Stimulated activated naive CD8-positive, alpha-beta T cell treated with anti-CD3 and anti-CD28 coated beads, Interleukin-15, amount 100 ng/mL, for 72 hours (primary cell): ENCODE measurements around the gene TRPC5OS.

Source experiments
- ATAC-seq: fragments of 150-1000 bp; cut with Tn5 transposase; 2 replicates; pipeline ENCODE4 v1.10.0; 2021; ENCODE audit warnings: mild to moderate bottlenecking, moderate library complexity
- DNase-seq, 2 donors: peaks; one replicate each; pipeline ENCODE4 v3.0.0; 2021 to 2022
- H3K27ac Mint-ChIP-seq, 2 donors: one replicate each; pipeline ENCODE4 v1.8.0; 2022; ENCODE audit warnings: mild to moderate bottlenecking in 2 of 2, mixed read lengths in 2 of 2, moderate library complexity in 2 of 2
- H3K27me3 Mint-ChIP-seq: one replicate; pipeline ENCODE4 v1.8.0; 2022; ENCODE audit warnings: mixed read lengths
- H3K4me1 Mint-ChIP-seq: one replicate; pipeline ENCODE4 v1.8.0; 2022; ENCODE audit warnings: mild to moderate bottlenecking, mixed read lengths
- H3K4me3 Mint-ChIP-seq, 2 donors: one replicate each; pipeline ENCODE4 v1.8.0; 2022; ENCODE audit warnings: mild to moderate bottlenecking in 2 of 2, mixed read lengths in 2 of 2, moderate library complexity in 1 of 2
- H3K9me3 Mint-ChIP-seq, 2 donors: one replicate each; pipeline ENCODE4 v1.8.0; 2022; ENCODE audit warnings: mixed read lengths in 2 of 2

The TRPC5OS gene

DNA sequence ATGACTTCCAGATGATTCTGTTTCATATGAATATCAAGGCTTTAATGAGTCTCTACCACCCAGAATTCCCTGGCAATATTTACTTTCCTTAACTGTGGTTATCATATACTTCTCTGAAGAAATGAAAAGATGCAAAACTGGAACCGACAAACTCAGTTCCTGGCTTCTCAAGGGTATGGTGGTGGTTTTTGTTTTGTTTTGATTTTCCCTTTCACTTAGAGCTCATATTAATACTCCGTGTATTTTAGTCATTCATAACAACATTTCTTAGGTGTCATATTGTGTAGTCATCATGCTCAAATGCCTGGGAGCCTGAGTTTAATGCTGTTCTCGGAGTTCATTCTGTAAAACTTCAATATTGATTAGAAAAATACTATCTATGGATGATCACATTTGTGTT is 665 bp downstream of the TRPC5OS start:
- H3K27ac Mint-ChIP-seq, result no peak overlapping the region
- ATAC-seq, result no peak

DNA sequence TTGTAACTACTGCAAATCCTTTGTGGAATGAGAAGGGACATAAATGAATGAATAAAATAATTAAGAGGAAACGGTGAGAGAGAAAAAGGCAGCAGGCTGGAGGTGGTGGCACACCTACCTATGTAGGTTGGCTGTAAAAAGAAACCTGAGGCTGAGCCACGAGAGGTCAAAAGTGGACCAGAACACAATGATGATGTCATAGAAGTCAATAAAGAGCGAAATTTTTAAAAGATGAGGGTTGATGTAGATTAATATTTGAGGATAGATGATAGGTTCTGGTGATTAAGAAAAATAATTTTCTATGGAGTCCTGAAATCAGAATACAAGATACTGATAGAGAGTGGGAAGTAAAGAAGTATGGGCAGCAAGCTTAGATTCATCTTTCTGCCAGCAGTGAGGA is 1.7 kb downstream of the TRPC5OS start:
- Mint-ChIP-seq H3K4me3 (no peak overlapping the region), H3K4me1 (no peaks in the 10 kb centered on the region), H3K27me3 (no peaks in the 10 kb centered on the region), H3K27ac (peak overlapping the region in 1 of 2 donors; percentile 65), H3K9me3 (no peaks in the 10 kb centered on the region)
- no peak for DNase-seq
- no peak for ATAC-seq

More for the DNA sequence above, 665 bp downstream of the TRPC5OS start:
- Mint-ChIP-seq H3K27me3 (no peaks in the 10 kb centered on the region), H3K4me1 (no peaks in the 10 kb centered on the region), H3K9me3 (no peaks in the 10 kb centered on the region), H3K4me3 (no peak overlapping the region)
- no peak for DNase-seq

DNA sequence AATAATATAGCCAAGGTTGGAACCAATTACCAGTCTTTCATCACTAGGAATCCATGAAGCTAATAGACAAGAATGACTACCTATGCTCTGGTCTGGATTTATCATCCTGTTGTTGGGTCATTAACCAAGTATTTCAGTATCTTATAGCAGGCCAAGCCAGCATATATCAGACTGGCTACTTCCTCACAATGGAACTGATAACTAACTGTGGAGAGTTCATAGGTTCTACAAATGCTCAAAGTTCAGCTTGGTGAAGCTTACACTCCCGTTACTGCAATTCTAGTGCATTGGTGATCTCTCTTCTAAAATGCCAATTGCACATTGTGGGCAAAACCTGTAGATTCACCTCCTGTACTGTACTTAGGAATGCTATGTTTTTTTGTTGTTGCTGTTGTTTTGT is 4.8 kb downstream of the TRPC5OS start:
- no peak for DNase-seq
- no peak for ATAC-seq

DNA sequence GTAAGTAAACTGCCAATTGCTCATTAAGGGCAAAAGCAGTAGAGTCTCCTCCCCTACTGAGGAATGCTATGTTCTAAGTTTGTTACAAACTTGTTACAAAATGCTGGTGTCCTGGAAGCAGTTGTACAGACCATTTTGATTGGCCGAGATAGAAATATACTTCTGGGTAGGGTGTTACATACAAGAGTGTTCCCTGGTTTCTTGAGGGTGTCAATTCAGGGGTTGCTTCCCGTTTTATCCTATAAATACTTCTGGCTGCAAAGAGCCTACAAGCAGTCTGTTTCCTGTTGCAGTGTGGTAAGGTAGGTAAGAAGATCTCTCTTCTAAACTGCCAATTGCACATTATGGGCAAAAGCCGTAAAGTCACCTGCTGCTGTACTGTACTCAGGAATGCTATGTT is 5.7 kb downstream of the TRPC5OS start:
- no peaks in the 10 kb centered on the region for H3K9me3 Mint-ChIP-seq
- H3K4me3 Mint-ChIP-seq, result no peak overlapping the region
- no peaks in the 10 kb centered on the region for H3K4me1 Mint-ChIP-seq
- ATAC-seq (no peak), DNase-seq (no peak)
- H3K27me3 Mint-ChIP-seq, result no peaks in the 10 kb centered on the region
- H3K27ac Mint-ChIP-seq, result no peak overlapping the region

More for the DNA sequence above, 4.8 kb downstream of the TRPC5OS start:
- H3K27ac Mint-ChIP-seq, result no peak overlapping the region
- no peaks in the 10 kb centered on the region for H3K27me3 Mint-ChIP-seq
- H3K9me3 Mint-ChIP-seq, result no peaks in the 10 kb centered on the region
- no peaks in the 10 kb centered on the region for H3K4me1 Mint-ChIP-seq
- no peak overlapping the region for H3K4me3 Mint-ChIP-seq

DNA sequence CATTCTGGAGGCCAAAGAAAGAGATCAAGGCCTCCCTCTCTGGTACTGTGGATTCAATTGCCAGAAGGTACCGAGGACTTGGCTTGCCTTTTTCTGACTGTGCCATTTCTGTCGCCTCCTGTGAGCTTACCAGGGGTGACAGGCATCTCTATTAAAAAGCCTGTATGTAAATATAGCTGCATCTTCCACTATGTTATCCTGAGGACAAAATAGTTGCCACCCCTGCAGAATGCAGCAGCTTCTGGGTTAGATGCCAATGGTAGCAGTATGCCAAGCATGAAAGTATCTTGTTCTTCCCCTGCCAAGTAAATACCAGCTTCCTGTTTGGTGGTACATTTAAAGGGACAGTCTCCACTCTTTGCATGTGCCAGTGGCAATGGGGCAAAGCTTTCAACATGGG is 10.7 kb downstream of the TRPC5OS start:
- Mint-ChIP-seq H3K9me3 (peaks cover 0 to 5% of the 10 kb centered on the region in 2 donors), H3K27me3 (no peaks in the 10 kb centered on the region), H3K4me1 (no peaks in the 10 kb centered on the region), H3K4me3 (no peak overlapping the region), H3K27ac (no peak overlapping the region)
- no peak for DNase-seq
- no peak for ATAC-seq

DNA sequence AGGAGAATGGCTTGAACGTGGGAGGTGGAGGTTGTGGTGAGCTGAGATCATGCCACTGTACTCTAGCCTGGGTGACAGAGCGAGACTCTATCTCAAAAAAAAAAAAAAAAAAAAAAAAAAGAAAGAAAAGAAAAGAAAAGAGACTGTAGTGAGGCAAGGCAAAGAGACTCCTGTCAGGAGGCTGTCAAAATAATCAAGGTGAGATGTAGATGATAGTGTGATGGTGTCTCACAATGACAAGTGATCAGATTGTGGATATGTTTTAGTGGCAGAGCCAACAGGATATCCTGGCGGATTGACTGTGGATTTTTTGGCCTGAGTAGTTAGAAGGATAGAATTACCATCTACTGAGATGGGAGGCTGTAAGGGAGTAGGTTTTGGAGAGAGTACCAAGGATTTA is 12.6 kb downstream of the TRPC5OS start:
- H3K27ac Mint-ChIP-seq, result no peak overlapping the region
- peaks cover 0 to 5% of the 10 kb centered on the region in 2 donors for H3K9me3 Mint-ChIP-seq
- DNase-seq, result no peak
- H3K4me3 Mint-ChIP-seq, result no peak overlapping the region
- no peaks in the 10 kb centered on the region for H3K27me3 Mint-ChIP-seq
- no peaks in the 10 kb centered on the region for H3K4me1 Mint-ChIP-seq
- no peak for ATAC-seq

DNA sequence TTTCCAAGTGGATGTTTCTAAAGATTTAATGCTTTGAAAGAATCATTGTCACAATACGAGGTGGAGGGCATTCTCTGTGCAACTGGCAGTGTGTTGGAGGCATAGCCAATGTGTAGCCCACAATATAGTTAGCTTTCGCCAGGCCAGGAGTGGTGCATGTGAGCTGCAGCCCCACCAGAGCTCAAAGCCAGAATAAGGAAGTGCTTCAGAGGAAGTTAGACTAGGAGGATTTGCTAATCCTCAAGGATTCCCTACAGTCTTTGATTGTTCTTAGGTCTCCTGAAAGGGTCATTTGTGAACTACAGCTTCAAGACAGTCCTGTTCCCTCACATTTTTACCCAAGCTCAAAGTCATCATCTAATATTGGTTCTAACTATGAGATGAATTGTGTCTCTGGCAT is 16.4 kb downstream of the TRPC5OS start:
- Mint-ChIP-seq H3K9me3 (peaks cover 0 to 5% of the 10 kb centered on the region in 2 donors), H3K27me3 (no peaks in the 10 kb centered on the region), H3K27ac (no peak overlapping the region), H3K4me1 (no peaks in the 10 kb centered on the region), H3K4me3 (no peak overlapping the region)
- ATAC-seq, result no peak
- DNase-seq, result no peak

DNA sequence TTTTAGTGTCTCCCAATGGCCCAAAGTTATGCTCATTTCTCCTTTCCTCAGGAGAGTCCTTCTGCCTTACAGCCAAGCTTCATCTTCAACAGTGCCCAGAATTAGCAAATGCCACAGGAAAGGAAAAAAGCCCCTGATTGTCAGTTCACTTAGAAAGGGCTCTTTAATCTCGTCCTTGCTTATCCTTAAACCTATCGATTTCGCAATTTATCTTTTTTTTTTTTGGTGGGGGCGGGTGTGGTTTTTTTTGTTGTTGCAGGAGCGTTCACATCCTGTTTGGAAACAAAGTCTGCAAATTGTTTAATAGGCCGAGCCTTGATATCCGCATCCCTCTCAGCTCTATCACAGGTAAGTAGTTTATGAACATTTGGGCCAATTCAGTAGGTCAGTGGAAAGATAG is 20.2 kb downstream of the TRPC5OS start:
- Mint-ChIP-seq H3K27ac (no peak overlapping the region), H3K27me3 (no peaks in the 10 kb centered on the region), H3K4me1 (no peaks in the 10 kb centered on the region), H3K9me3 (no peaks in the 10 kb centered on the region), H3K4me3 (no peak overlapping the region)
- DNase-seq (no peak), ATAC-seq (no peak)

DNA sequence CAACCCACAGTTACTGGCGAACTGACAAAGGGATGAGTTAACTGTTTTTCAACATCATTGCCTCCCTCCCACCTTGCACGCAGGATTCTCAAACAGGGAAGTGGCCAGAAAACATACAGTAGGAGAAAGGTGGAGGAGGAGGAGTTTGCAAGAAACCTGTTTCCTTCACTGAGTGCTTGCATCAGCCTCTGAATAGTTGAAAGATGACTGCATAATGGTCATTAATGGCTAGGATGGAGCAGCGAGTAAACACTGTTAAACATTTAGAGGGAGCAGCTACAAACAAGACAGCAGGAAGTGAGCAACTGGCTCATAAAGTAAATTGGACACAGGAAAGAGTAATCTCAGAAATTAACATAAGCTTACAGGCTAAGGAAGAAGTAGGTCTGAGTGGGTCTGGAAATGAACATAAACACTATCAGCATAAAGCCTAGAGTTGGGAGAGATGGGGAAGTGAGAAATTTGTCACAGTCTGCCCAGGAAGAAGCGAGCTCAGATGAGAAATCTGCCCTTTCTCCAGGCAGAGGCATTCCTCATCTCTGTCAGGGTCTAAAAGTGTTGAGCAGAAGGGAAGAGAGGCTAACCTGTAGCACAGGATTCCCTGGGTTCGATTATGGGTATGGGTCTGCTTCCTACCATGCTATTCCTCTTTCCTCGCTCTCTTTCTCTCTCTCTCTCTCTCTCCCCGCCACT is 38.6 kb downstream of the TRPC5OS start:
- DNase-seq (no peak), ATAC-seq (no peak)
- Mint-ChIP-seq H3K27ac (no peak overlapping the region), H3K27me3 (no peaks in the 10 kb centered on the region), H3K4me1 (no peaks in the 10 kb centered on the region), H3K9me3 (peaks cover 0 to 4% of the 10 kb centered on the region in 2 donors), H3K4me3 (no peak overlapping the region)

DNA sequence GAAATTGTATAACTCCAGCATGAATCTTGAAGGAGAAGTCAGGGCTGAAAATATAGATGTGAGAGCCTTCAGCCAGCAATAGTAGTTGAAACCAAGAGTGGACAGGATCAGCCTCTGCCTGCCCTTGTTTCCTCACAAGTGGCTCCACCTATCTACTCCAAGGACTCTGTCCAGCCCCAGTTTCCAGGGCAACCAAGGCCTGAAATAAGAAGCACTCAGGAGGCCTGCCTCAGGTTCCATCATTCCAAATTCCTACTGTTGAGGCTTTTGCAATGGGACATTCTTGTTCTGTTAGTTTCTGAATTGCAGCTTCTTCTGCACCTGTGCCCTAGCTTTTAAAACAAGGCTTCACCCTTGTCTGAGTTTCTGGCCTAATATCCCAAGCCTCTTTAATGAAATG is 41.6 kb downstream of the TRPC5OS start:
- ATAC-seq (no peak), DNase-seq (no peak)
- Mint-ChIP-seq H3K4me3 (no peak overlapping the region), H3K9me3 (peaks cover 0 to 4% of the 10 kb centered on the region in 2 donors), H3K27me3 (no peaks in the 10 kb centered on the region), H3K4me1 (no peaks in the 10 kb centered on the region), H3K27ac (no peak overlapping the region)

DNA sequence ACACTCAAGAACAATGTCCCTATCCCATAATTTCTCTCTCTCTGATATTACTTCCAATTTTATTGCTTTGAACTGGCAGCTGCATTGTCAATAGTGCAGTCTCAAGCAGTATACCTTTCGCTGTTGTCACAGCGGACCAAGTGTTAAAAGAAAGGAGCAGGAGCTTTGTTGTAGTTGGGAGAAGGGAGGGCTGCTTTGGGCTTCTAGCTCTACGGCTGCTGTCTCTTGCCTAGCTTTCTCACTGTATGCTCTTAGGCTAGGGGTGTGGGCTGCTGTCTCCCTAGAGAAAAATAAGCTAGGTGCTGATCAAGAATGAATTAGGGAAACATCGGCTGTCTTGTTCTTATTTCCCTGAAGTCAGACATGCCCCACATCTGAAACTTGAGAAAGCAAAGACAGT is 52.5 kb downstream of the TRPC5OS start:
- H3K27ac Mint-ChIP-seq, result no peak overlapping the region
- H3K4me3 Mint-ChIP-seq, result no peak overlapping the region
- no peaks in the 10 kb centered on the region for H3K27me3 Mint-ChIP-seq
- H3K4me1 Mint-ChIP-seq, result no peaks in the 10 kb centered on the region
- ATAC-seq (no peak), DNase-seq (no peak)
- peaks cover 0 to 9% of the 10 kb centered on the region in 2 donors for H3K9me3 Mint-ChIP-seq
